ENCODE results near the gene RECQL. TPM values are rescaled to one million over a fixed set of nuclear protein-coding genes. Genes with fewer than 3 reads are reported as not detected.

Gene RECQL
- total RNA-seq = 10 to 100 TPM; 87.6 to 91.5 TPM

DNA sequence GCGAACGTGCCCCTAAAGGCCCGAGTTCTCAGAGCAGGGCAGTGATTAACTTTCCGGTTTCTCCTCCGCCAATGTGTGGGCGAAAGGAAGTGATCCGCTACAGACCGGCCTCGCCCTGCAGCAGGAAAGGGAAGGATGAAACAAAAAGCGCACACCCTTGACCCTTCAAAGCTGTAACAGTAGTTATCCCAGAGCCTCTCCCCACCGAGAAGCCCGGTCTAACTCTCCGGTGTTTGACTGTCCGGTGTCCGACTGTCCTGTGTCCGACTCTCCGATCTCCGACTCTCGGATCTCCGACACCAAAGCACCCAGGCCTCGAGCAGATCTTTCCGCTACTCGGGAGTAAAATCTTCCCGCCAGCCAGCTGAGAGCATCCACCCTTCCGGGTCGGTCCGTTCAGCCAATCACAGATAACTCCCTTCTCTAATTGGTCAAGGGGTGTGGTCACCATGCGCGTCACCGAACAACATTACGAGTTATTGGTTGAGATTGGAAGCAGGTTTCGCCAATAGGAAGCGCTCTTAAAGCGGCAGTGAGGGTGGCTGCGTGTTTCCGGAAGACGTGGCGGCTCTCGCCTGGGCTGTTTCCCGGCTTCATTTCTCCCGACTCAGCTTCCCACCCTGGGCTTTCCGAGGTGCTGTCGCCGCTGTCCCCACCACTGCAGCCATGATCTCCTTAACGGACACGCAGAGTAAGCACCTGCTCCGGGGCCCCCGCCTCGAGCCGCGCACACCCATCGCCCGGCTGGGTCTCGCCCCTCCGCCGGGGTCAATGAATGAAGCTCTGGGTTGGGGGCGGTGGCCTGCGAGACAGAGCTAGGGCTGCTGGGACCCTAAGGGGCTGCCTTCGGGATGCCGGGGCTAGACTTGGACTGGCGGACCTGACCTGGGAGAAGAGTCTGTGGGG lies at the start of gene RECQL, which contains the start of gene GOLT1B:
Gene RECQL (minus strand): TSS at position 378 of the 906 bp plus-strand sequence. CDS start 2,065 bp downstream, outside the sequence.
Gene GOLT1B (plus strand): TSS at position 532 of the 906 bp plus-strand sequence. CDS start 135 bp downstream, at position 667.
- Mint-ChIP-seq H3K27ac (no peak within 1 kb of the TSS), H3K36me3 (peaks cover 32% of the 10 kb centered on the region), H3K9me3 (ENCODE audit: low read depth) (no peaks in the 10 kb centered on the region), H3K27me3 (no peaks in the 10 kb centered on the region), H3K4me3 (no peak within 1 kb of the TSS), H3K4me1 (peaks cover 48% of the 10 kb centered on the region)
- CTCF ChIA-PET = interaction anchor here (0.6 to 1.5 kb wide), 7 partner anchors 9 to 179 kb away, joined by 3 to 8 read pairs (median 4); partner anchors contain the start of genes LDHB and PYROXD1
- peak; percentile 96 for DNase-seq
- peak; percentile 93 for ATAC-seq

DNA sequence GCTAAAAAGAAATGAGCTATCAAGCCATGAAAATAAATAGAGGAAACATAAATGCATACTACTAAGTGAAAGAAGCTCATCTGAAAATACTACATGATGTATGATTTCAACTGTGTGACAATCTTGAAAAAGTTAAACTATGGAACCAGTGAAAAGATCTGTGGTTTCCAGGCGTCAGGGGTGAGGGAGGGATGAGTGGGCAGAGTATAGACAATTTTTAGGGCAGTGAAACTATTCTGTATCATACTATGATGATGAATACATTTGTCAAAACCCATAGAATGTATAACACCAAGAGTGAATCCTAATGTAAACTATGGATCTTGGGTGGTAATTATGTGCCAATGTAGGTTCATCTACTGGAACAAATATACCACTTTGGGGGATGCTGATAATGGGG lies 46.0 kb upstream of the RECQL start:
- H3K27ac Mint-ChIP-seq = no peak overlapping the region
- H3K27me3 Mint-ChIP-seq = peaks cover 4% of the 10 kb centered on the region
- H3K4me3 Mint-ChIP-seq = no peak overlapping the region
- DNase-seq = no peak
- no peaks in the 10 kb centered on the region for H3K36me3 Mint-ChIP-seq
- no peaks in the 10 kb centered on the region for H3K4me1 Mint-ChIP-seq
- no peaks in the 10 kb centered on the region for H3K9me3 Mint-ChIP-seq (ENCODE audit: low read depth)
- no peak for ATAC-seq
- CTCF ChIA-PET = no interaction called here

GRCh38 chr12:21546716-21547115 lies 45.3 kb upstream of the RECQL start:
- H3K27ac Mint-ChIP-seq = no peak overlapping the region
- no peaks in the 10 kb centered on the region for H3K9me3 Mint-ChIP-seq (ENCODE audit: low read depth)
- no peak overlapping the region for H3K4me3 Mint-ChIP-seq
- CTCF ChIA-PET = no interaction called here
- peaks cover 4% of the 10 kb centered on the region for H3K27me3 Mint-ChIP-seq
- DNase-seq = no peak
- ATAC-seq = no peak
- no peaks in the 10 kb centered on the region for H3K4me1 Mint-ChIP-seq
- no peaks in the 10 kb centered on the region for H3K36me3 Mint-ChIP-seq

DNA sequence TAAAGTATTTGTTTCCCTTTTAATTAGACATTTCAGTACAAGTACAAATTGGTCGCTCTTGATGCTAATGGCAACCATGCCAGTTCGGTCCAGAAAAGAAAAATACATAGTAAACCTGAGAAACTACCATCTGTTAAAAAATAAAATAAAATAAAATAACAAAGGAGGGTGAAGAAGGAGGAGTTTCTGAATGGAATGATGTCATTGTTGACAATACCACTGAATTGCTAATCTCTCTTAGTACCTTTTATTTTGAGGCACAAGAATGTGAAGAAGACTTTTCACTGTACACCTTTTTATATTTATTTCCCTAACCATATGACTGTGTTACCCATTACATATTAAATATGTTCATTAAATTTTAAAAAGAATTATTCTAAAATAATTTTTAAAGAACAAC lies 44.1 kb upstream of the RECQL start:
- H3K9me3 Mint-ChIP-seq (ENCODE audit: low read depth) = no peaks in the 10 kb centered on the region
- H3K27ac Mint-ChIP-seq = no peak overlapping the region
- CTCF ChIA-PET = no interaction called here
- peaks cover under 1% of the 10 kb centered on the region for H3K4me1 Mint-ChIP-seq
- ATAC-seq (no peak), DNase-seq (no peak)
- H3K36me3 Mint-ChIP-seq = no peaks in the 10 kb centered on the region
- H3K4me3 Mint-ChIP-seq = no peak overlapping the region
- H3K27me3 Mint-ChIP-seq = peaks cover 4% of the 10 kb centered on the region

DNA sequence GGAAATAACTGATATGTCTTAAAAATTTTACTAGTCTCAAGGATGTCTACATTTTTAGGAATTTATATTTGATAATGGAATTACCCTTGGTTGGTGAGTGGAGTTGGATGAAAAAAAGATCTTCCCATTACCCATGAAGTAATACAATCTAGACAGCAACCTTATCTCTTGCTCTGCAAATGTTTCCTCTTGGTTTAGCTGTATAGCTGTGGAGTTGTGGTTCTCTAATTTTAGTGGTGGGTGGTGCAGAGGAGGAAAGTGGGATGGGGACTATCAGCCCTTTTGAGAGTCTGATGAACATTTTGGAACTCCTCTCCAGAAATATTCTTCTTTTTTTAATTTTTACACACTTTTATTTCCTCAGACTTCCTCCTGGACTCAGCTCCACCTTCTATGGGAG lies 41.7 kb upstream of the RECQL start:
- CTCF ChIA-PET = no interaction called here

GRCh38 chr12:21542403-21542802 lies 41.0 kb upstream of the RECQL start:
- no peaks in the 10 kb centered on the region for H3K9me3 Mint-ChIP-seq (ENCODE audit: low read depth)
- peaks cover 6% of the 10 kb centered on the region for H3K4me1 Mint-ChIP-seq
- H3K4me3 Mint-ChIP-seq = no peak overlapping the region
- no peak overlapping the region for H3K27ac Mint-ChIP-seq
- CTCF ChIA-PET = interaction anchor here (1.0 kb wide), 1 partner anchor 9 kb away, joined by 3 read pairs; no protein-coding TSS in a partner anchor
- no peak for ATAC-seq
- H3K36me3 Mint-ChIP-seq = no peaks in the 10 kb centered on the region
- DNase-seq = no peak
- peaks cover 4% of the 10 kb centered on the region for H3K27me3 Mint-ChIP-seq

More for the DNA sequence above, 41.7 kb upstream of the RECQL start:
- H3K36me3 Mint-ChIP-seq = no peaks in the 10 kb centered on the region
- H3K4me3 Mint-ChIP-seq = no peak overlapping the region
- peaks cover 6% of the 10 kb centered on the region for H3K4me1 Mint-ChIP-seq
- no peaks in the 10 kb centered on the region for H3K9me3 Mint-ChIP-seq (ENCODE audit: low read depth)
- no peak overlapping the region for H3K27ac Mint-ChIP-seq
- ATAC-seq (no peak), DNase-seq (no peak)
- peaks cover 4% of the 10 kb centered on the region for H3K27me3 Mint-ChIP-seq

DNA sequence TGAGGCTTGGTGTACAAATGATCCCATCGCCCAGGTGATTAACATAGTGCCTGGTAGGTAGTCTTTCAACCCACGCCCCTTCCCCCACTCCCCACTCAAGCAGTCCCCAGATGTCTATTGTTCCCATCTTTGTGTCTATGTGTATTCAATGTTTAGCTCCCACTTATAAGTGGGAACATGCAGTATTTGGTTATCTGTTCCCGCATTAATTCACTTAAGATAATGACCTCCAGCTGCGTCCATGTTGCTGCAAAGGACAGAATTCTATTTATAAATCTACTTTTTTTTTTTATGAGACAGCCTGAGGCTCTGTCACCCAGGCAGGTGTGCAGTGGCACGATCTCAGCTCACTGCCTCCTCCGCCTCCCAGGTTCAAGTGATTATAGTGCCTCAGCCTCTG lies 40.3 kb upstream of the RECQL start:
- CTCF ChIA-PET = interaction anchor here (1.0 kb wide), 1 partner anchor 8 kb away, joined by 3 read pairs; no protein-coding TSS in a partner anchor
- peaks cover 4% of the 10 kb centered on the region for H3K27me3 Mint-ChIP-seq
- no peak overlapping the region for H3K27ac Mint-ChIP-seq
- H3K4me3 Mint-ChIP-seq = no peak overlapping the region
- H3K4me1 Mint-ChIP-seq = peaks cover 6% of the 10 kb centered on the region
- DNase-seq = no peak
- ATAC-seq = no peak
- no peaks in the 10 kb centered on the region for H3K9me3 Mint-ChIP-seq (ENCODE audit: low read depth)
- H3K36me3 Mint-ChIP-seq = no peaks in the 10 kb centered on the region

DNA sequence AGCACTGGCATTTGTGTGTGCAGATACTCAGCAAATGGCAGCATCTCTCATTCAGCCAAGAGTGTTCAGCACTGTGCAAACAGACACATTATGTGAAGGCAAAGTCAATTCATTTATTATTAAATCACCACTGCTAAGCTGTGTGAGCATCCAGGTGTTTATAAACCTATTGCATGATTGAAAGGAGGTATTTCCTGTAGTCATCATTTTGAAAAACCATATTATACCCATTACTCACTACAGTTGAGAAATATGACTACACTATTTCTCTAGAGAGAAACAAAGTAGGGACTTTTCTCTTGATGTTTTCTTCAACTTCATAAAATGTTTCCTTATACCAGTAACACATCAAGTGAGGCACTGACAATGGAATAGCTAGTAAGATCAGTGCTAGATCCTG lies 38.4 kb upstream of the RECQL start:
- DNase-seq (no peak), ATAC-seq (no peak)
- no peaks in the 10 kb centered on the region for H3K36me3 Mint-ChIP-seq
- H3K4me3 Mint-ChIP-seq = no peak overlapping the region
- H3K27ac Mint-ChIP-seq = no peak overlapping the region
- no peaks in the 10 kb centered on the region for H3K9me3 Mint-ChIP-seq (ENCODE audit: low read depth)
- H3K4me1 Mint-ChIP-seq = peaks cover 6% of the 10 kb centered on the region
- peaks cover 4% of the 10 kb centered on the region for H3K27me3 Mint-ChIP-seq
- CTCF ChIA-PET = no interaction called here

DNA sequence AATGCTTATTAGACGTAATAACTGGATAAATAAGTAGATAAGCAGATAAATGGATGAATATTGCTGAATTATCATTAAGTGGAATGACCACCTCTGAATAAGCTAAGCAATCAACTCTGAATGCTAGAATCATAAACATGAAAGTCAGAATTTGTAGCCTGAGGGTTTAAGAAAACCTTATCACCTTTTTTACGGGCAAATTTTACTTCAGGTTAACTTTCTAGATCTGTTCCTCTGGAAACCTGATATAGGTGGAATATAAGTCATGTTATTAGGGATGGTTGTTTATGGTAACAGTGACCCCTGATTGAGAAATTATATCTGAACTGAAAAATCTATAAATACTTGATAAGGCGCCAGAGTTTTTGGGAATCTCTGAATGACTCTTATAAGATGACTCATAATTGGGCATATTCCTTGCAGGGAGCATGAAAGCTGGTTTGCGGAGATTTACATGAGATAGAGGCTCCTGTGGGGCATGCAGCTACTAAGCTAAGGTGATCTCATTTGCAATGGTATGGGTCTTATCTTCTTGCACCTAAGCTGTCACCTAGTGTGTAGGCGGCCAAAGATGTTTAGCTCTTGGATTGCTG lies 36.7 kb upstream of the RECQL start:
- CTCF ChIA-PET = no interaction called here
- DNase-seq (no peak), ATAC-seq (no peak)
- H3K27ac Mint-ChIP-seq = no peak overlapping the region
- peaks cover under 1% of the 10 kb centered on the region for H3K27me3 Mint-ChIP-seq
- peaks cover 6% of the 10 kb centered on the region for H3K4me1 Mint-ChIP-seq
- H3K36me3 Mint-ChIP-seq = no peaks in the 10 kb centered on the region
- H3K4me3 Mint-ChIP-seq = no peak overlapping the region
- no peaks in the 10 kb centered on the region for H3K9me3 Mint-ChIP-seq (ENCODE audit: low read depth)

DNA sequence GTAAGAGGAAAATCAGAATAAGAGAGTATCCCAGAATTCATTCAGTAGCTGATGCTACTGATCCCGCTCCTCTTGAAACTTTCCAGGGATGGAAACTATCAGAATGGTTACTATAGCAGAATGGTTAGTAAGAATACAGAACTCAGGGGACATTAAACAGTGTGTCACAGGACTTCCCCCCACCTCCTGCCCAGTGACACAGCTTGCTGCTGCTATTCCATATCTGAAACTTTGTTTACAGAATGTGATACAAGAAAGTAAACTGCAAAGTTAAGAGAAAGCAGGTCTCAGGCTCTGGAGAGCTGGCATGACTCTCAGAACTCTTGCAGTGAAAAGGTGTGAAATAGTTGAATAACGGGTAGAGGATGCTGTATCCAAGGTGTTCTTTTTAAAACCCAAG lies 28.0 kb upstream of the RECQL start:
- DNase-seq (no peak), ATAC-seq (no peak)
- Mint-ChIP-seq H3K9me3 (ENCODE audit: low read depth) (peaks cover 6% of the 10 kb centered on the region), H3K27ac (no peak overlapping the region), H3K27me3 (peaks cover 47% of the 10 kb centered on the region), H3K4me1 (peaks cover 8% of the 10 kb centered on the region), H3K36me3 (peaks cover 1% of the 10 kb centered on the region), H3K4me3 (no peak overlapping the region)
- CTCF ChIA-PET = no interaction called here

DNA sequence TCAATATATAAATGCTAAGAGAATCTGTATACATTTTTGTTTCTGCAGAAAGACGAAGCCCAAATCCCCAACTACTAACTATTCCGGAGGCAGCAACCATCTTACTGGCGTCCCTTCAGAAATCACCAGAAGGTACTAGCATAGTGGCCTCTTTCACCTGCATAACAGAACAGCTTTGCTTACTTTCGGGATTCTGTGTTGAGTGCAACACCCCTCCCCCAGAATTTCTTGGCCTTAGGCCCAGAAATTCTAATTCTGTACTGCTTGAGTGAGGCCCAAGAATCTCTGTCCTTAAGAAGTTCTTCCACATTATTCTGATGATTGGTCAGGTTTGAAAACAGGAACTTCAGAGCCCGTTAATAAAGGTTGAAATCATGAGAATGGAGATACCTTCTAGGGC lies 27.5 kb upstream of the RECQL start:
- no peak for DNase-seq
- ATAC-seq = no peak
- peaks cover 47% of the 10 kb centered on the region for H3K27me3 Mint-ChIP-seq
- H3K9me3 Mint-ChIP-seq (ENCODE audit: low read depth) = peaks cover 9% of the 10 kb centered on the region
- CTCF ChIA-PET = interaction anchor here (1.0 kb wide), 1 partner anchor 152 kb away, joined by 3 read pairs; no protein-coding TSS in a partner anchor
- no peak overlapping the region for H3K4me3 Mint-ChIP-seq
- H3K36me3 Mint-ChIP-seq = peaks cover 3% of the 10 kb centered on the region
- no peak overlapping the region for H3K27ac Mint-ChIP-seq
- peaks cover 8% of the 10 kb centered on the region for H3K4me1 Mint-ChIP-seq

GRCh38 chr12:21527451-21528180 lies 26.2 kb upstream of the RECQL start:
- Mint-ChIP-seq H3K36me3 (peaks cover 3% of the 10 kb centered on the region), H3K4me3 (peak overlapping the region; percentile 62), H3K27me3 (peaks cover 43% of the 10 kb centered on the region), H3K27ac (no peak overlapping the region), H3K9me3 (ENCODE audit: low read depth) (peaks cover 9% of the 10 kb centered on the region), H3K4me1 (peaks cover 8% of the 10 kb centered on the region)
- CTCF ChIA-PET = interaction anchor here (1.0 to 2.0 kb wide), 5 partner anchors 11 to 155 kb away, joined by 3 to 5 read pairs (median 4); no protein-coding TSS in a partner anchor
- ATAC-seq = peak; percentile 99
- DNase-seq = peak; percentile 77

DNA sequence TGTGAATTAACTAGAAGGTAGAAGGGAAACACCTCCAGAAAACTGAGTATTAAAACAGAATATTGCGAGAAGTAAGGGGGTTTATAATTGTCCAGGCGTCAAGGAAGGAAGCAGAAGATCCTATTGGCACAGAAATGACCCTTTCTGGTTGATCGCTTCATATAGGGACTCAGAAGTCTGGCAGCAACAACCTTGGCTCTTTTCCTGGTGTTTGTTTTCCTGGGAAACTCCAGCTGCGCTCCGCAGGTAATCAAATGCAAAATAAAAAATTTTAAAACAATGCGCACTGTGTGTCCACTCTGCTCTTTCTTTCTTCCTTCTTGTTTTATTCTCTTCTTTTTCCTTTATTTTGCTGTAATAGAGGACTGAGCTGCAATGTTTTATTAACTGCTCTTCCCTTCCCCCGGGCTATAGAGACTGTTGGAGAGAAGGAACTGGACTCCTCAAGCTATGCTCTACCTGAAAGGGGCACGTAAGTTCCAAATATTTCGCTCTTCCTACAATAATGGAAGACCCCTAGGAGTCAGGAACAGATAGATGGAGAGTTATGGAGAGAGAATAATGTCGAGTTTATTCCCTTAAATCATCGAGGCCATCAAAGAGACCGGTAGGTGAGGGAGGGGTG lies 25.4 kb upstream of the RECQL start:
- CTCF ChIA-PET = interaction anchor here (1.2 to 2.0 kb wide), 5 partner anchors 11 to 156 kb away, joined by 3 to 5 read pairs (median 4); no protein-coding TSS in a partner anchor
- H3K27ac Mint-ChIP-seq = no peak overlapping the region
- H3K4me1 Mint-ChIP-seq = peaks cover 8% of the 10 kb centered on the region
- H3K27me3 Mint-ChIP-seq = peaks cover 43% of the 10 kb centered on the region
- DNase-seq (no peak), ATAC-seq (no peak)
- H3K36me3 Mint-ChIP-seq = peaks cover 3% of the 10 kb centered on the region
- peaks cover 9% of the 10 kb centered on the region for H3K9me3 Mint-ChIP-seq (ENCODE audit: low read depth)
- H3K4me3 Mint-ChIP-seq = peak overlapping the region; percentile 62
